ENCODE measurements around the gene MSI1.

MSI1 gene

DNA sequence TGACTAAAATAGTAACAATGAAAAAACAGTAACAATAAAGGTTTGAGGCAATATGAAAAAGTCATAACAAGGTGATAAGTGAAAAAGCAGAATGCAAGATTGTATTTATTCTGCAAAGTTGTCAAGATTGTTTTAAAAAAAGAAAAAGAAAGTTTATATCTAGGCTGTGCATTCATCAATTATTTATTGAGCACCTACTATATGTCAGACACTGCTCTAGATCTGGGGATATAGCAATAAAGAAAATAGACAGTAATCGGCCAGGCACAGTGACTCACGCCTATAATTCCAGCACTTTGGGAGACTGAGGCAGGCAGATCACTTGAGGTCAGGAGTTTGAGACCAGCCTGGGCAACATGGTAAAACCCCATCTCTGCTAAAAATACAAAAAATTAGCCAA is 45.2 kb downstream of the MSI1 start:
- in situ Hi-C loops (cut with HindIII; ENCODE audit: low pct_unique_long_range_greater_than_20kb, low sequenced_read_pairs) = no loop called here
- TF ChIP-seq JUND (IDR thresholded peaks at IDR 0.05; ENCODE audit: low read depth) = no peak

DNA sequence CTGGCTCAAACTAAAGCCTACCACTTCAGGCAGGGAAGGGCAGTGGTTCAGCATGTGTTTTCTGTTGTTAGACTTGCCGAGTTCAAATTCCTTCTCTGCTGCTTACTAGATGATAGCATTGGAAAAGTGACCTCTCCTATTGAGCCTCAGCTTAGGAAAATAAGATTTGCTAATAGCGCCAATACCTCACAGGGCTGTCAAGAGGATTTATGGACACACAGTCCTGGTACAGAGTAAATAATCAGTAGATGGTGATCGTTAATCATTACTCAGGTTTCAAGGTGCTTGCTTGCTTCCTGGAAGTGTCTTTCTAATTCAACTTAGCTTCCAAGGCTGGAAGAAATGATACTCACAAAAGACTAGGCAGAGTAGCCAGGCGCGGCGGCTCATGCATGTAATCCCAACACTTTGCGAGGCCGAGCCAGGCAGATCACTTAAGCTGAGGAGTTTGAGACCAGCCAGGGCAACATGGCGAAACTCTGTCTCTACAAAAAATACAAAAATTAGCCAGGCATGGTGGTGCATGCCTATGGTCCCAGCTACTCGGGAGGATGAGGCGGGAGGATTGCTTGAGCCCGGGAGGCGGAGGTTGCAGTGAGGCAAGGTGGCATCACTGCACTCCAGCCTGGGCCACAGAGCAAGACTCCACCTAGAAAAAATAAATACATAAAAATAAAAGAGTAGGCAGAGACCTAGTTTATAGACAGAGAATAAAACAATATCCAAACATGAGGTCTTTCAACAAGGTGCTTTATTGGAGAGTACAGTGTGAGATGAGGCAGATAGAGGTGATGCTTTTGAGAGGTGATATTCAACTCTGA is 47.4 kb downstream of the MSI1 start:
- TF ChIP-seq JUND (IDR thresholded peaks at IDR 0.05; ENCODE audit: low read depth) = no peak
- DNase-seq (ENCODE audit: low read depth in 1 of 2, low spot score in 1 of 2) = peak in 1 of 2 experiments; percentile 24
- in situ Hi-C loops (cut with HindIII; ENCODE audit: low pct_unique_long_range_greater_than_20kb, low sequenced_read_pairs) = no loop called here

More for the DNA sequence above, 45.2 kb downstream of the MSI1 start:
- no peak for DNase-seq (ENCODE audit: low read depth in 1 of 2, low spot score in 1 of 2)

DNA sequence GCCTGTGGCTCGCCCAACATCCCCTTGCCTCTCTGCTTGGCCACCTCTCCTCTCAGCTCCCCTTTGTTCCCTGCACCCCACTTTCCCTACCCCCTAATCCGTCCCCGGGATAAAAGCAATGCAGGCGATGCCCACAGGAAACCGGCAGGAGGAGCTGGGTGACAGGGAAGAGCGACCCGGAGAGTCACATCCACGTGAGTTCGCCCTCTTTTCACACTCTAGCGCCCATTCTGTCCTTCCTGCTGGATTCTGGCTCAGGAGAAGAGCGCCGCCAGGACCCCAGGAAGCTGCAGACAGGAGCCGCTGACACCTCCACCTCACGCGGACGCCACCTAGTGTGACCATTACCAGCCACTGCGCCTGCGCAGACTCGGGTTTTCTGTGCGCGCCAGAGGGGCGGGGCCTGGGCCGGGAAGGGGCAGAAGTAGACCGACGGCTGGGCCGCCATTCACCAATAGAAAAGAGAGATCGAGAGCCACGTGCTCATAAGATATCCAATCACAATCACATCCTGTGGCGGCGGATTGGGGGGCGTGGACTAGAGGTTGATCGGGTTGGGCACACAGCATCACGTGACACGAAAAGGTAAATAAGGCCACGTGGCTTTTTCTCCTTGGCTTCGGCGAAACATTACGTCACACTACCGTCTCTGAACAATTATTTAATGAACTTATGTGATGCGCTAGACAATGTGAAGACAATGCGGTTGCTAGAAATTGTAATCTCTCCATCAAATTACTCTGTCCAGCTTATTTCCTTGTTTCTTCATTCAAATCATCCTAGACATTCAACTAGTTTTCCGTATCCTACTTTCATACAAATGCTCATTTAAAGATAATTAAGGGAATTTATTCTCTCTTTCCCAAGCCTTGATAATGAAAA is 51.5 kb downstream of the MSI1 start:
- peak; percentile 97 to 100 for DNase-seq (ENCODE audit: low read depth in 1 of 2, low spot score in 1 of 2)
- in situ Hi-C loops (cut with HindIII; ENCODE audit: low pct_unique_long_range_greater_than_20kb, low sequenced_read_pairs) = no loop called here
- TF ChIP-seq JUND (IDR thresholded peaks at IDR 0.05; ENCODE audit: low read depth) = no peak

DNA sequence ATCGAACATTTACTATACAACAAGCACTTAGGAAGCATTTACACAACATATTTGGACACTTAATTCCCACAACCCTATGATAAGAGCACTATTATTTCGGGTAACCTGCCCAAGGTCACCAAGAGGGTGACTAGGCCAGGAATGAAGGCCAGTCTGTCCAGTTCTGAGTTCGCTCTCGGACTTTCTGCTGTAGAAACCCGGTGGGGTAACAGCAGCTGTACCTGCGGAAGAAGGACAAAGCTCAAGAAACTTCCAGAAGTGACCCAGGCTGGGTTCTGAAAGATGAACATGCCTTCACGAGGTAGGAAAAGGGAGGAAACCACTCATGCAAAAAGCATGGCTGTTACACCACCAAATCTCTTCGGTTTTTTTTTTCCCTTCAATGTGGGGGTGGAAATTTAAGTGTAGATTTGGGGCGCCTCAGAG is 52.2 kb downstream of the MSI1 start:
- in situ Hi-C loops (cut with HindIII; ENCODE audit: low pct_unique_long_range_greater_than_20kb, low sequenced_read_pairs) = no loop called here
- no peak for TF ChIP-seq JUND (IDR thresholded peaks at IDR 0.05; ENCODE audit: low read depth)
- DNase-seq (ENCODE audit: low read depth in 1 of 2, low spot score in 1 of 2) = peak in 1 of 2 experiments; percentile 55

DNA sequence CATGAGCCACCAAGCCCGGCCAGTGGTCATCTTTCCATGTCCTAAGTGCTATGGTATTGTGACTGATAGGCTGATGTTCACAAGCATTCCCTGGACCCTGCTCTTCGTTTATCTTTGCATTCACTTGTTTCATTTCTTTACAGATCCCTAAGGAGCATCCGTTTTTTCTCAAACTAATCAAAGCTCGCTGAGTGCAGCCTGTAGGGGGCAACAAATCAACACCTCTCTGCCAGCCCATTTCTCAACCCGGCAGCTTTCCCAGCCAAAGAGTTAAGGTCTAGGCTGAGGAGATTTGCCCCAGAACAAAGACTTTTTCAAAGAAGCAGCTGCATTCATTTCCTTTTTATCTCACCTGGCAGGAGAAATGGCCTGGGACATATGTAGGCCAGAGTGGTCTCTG is 54.7 kb downstream of the MSI1 start:
- in situ Hi-C loops (cut with HindIII; ENCODE audit: low pct_unique_long_range_greater_than_20kb, low sequenced_read_pairs) = no loop called here
- no peak for TF ChIP-seq JUND (IDR thresholded peaks at IDR 0.05; ENCODE audit: low read depth)
- peak in 1 of 2 experiments; percentile 33 for DNase-seq (ENCODE audit: low read depth in 1 of 2, low spot score in 1 of 2)

DNA sequence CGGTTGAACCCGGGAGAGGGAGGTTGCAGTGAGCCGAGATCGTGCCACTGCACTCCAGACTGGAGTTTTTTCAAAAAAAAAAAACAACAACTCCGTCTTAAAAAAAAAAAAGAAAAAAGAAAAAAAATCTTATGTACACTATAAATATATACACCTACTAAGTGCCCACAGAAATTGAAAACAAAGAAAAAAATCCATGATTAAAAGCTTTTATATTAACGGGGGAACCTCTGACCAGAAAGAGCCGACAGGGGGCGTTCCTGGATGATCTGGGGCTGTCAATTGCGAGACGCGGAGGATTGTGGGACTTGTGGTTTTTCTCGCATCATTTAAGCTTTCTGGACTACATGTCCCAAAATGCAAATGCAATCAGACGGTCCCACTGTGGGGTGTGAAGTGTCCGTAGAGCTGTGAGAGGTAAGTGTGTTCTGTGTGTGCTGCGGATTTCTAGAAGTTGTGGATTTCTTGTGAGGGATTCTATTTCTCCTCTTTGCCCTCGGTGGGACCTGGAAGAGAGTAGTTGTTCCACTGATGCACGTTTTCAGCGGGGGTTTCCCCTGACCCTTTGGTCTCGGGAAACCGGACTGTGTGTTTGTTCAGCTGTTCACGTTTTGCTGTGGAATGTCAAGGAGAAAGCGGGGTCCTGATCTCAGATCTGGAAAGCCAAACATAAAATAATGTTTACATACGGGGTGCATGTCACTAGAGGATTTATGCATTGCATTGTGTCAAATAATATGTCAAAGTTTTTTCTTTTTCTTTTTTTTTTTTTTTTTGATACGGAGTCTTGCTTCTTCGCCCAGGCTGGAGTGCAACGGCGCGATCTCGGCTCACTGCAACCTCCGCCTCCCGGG is 66.8 kb downstream of the MSI1 start, which contains the start of gene SIRT4:
SIRT4 (plus strand) TSS at position 360 of the 854 bp plus-strand sequence. CDS start 1,241 bp downstream, outside the sequence.
- in situ Hi-C loops (cut with HindIII; ENCODE audit: low pct_unique_long_range_greater_than_20kb, low sequenced_read_pairs) = no loop called here
- no peak for TF ChIP-seq JUND (IDR thresholded peaks at IDR 0.05; ENCODE audit: low read depth)
- DNase-seq (ENCODE audit: low read depth in 1 of 2, low spot score in 1 of 2) = peak; percentile 85 to 99

DNA sequence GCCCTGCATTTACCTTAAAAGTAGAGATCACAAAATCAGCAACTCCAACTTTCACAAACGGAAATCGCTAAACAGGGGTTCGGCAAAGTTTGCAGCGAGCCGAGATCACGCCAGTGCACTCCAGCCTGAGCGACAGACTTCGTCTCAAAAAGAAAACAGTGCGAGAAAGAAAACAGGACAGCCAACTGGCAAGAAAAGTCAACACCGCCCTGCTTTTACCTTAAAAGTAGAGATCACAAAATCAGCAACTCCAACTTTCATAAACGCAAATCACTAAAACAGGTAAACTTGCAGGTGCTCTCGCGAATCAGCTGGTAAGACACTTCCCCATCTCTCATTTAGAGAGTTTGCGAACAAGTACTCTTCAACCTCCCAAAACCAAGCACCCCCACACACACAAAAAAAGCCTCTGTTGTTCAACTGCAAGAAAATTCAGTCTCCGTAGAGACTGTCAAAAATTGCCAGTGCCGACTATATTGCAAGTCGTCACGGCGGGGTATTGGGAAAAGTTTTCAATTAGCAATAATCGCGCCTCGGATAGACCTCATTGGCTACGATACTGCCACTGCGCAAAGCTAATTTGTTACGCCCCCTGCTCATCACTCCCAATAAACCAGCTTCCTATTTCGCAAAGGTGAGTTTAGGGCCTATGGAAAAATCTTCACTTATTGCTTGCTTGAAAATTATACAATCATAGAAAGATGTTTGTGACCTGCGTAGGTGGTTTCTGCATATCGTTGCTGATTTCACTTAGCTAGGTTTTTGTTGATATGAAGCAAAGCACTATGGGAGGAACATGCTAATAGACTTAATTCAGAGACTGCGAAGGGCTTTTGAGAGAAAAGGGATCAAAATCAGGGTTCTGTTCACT is 76.1 kb downstream of the MSI1 start, which contains the start of gene RNU4-1:
RNU4-1 (minus strand) TSS at position 577 of the 871 bp plus-strand sequence.
- in situ Hi-C loops (cut with HindIII; ENCODE audit: low pct_unique_long_range_greater_than_20kb, low sequenced_read_pairs) = no loop called here
- DNase-seq (ENCODE audit: low read depth in 1 of 2, low spot score in 1 of 2) = peak; percentile 31 to 98
- no peak for TF ChIP-seq JUND (IDR thresholded peaks at IDR 0.05; ENCODE audit: low read depth)

DNA sequence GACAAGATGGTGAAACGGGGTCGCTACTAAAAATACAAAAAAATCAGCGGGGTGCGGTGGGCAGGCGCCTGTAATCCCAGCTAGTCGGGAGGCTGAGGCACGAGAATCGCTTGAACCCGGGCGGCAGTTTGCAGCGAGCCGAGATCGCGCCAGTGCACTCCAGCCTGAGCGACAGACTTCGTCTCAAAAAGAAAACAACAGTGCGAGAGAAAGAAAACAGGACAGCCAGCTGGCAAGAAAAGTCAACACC is 76.6 kb downstream of the MSI1 start:
- in situ Hi-C loops (cut with HindIII; ENCODE audit: low pct_unique_long_range_greater_than_20kb, low sequenced_read_pairs) = no loop called here
- no peak for TF ChIP-seq JUND (IDR thresholded peaks at IDR 0.05; ENCODE audit: low read depth)
- no peak for DNase-seq (ENCODE audit: low read depth in 1 of 2, low spot score in 1 of 2)
